GM21825 (cell line): ENCODE data around the gene USH2A.
"Not testable (repeated sequence)": the region's sequence is repeated elsewhere in the genome, so short reads cannot be mapped to it uniquely, and the experiment has no call there.

Experiments used
- ATAC-seq: cut with Tn5 transposase; IDR thresholded peaks from one replicate; pipeline ENCODE4 v1.9.1; 2021; ENCODE audit warnings: mild to moderate bottlenecking, moderate library complexity; ENCODE audit not compliant: unreplicated experiment

Gene USH2A

GRCh38 chr1:216205176-216205575, 218.1 kb downstream of the USH2A start:
- no peak for ATAC-seq

GRCh38 chr1:216201946-216202345, 221.3 kb downstream of the USH2A start:
- no peak for ATAC-seq

- no peak for ATAC-seq
Measured at GRCh38 chr1:216200941-216201340, 222.3 kb downstream of the USH2A start.

GRCh38 chr1:216194721-216195120, 228.5 kb downstream of the USH2A start:
- no peak for ATAC-seq

GRCh38 chr1:216193839-216194443, 229.3 kb downstream of the USH2A start:
- ATAC-seq: no peak

- no peak for ATAC-seq
Measured at GRCh38 chr1:216190438-216190837, 232.8 kb downstream of the USH2A start.

GRCh38 chr1:216186816-216187215, 236.4 kb downstream of the USH2A start:
- no peak for ATAC-seq

GRCh38 chr1:216186141-216186540, 237.1 kb downstream of the USH2A start:
- ATAC-seq: no peak

GRCh38 chr1:216184126-216184680, 239.0 kb downstream of the USH2A start:
- ATAC-seq: no peak

- ATAC-seq: no peak
Measured at GRCh38 chr1:216183454-216183853, 239.8 kb downstream of the USH2A start.

GRCh38 chr1:216183007-216183406, 240.2 kb downstream of the USH2A start:
- ATAC-seq: no peak

GRCh38 chr1:216181590-216181989, 241.7 kb downstream of the USH2A start:
- no peak for ATAC-seq

- no peak for ATAC-seq
Measured at GRCh38 chr1:216178281-216178680, 245.0 kb downstream of the USH2A start.

- no peak for ATAC-seq
Measured at GRCh38 chr1:216176970-216177369, 246.3 kb downstream of the USH2A start.

- ATAC-seq: no peak
Measured at GRCh38 chr1:216175714-216176113, 247.5 kb downstream of the USH2A start.

GRCh38 chr1:216173376-216173995, 249.8 kb downstream of the USH2A start:
- no peak for ATAC-seq

- ATAC-seq: no peak
Measured at GRCh38 chr1:216169351-216169750, 253.9 kb downstream of the USH2A start.

- no peak for ATAC-seq
Measured at GRCh38 chr1:216168546-216168945, 254.7 kb downstream of the USH2A start.

GRCh38 chr1:216154063-216154462, 269.2 kb downstream of the USH2A start:
- no peak for ATAC-seq

GRCh38 chr1:216153130-216153529, 270.1 kb downstream of the USH2A start:
- ATAC-seq: no peak

- not testable (repeated sequence) for ATAC-seq
Measured at GRCh38 chr1:216145451-216146018, 277.7 kb downstream of the USH2A start.
